GM21619 (cell line): ENCODE measurements around the gene COP1.
"Not testable (repeated sequence)": the region's sequence is repeated elsewhere in the genome, so short reads cannot be mapped to it uniquely, and the experiment has no call there.

Experiments
- ATAC-seq: cut with Tn5 transposase; IDR thresholded peaks from one replicate; pipeline ENCODE4 v1.9.1; 2021; ENCODE audit not compliant: unreplicated experiment

Gene COP1

DNA sequence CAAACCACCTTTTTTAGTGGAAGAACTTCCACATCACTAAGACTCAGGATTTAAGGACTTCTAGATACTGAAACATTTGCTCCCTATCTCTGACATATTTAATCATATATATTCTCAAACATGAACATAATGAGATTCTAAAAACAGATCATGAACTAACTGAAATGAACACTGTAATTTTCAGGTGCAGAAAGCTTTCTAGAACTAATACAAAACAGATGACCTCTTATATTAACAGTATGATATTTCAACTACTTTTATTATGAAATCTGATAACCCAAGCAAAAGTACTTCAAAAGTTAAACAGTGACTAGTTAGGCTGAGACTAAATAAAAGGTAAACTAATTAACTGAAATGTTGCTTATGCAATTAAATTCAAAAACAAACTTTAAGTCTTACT, 157.5 kb downstream of the COP1 start:
- ATAC-seq, result no peak

DNA sequence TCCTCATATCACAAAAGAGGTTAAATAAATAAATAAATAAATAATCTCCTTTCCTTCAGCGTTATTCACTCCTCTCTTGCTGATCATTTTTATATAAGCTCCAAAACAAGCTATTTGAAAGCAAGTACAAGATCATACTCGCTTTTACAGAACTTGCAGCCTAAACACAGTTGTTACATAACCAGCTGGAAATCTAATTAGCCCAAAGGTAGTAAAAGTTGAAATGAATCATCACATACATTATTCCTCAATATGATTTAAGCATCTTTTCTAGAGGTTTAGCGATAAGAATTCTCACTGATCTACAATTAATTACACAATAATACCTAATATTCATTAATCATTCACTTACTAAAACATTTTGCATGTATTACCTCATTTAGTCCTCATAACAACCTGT, 160.2 kb downstream of the COP1 start:
- ATAC-seq, result no peak

DNA sequence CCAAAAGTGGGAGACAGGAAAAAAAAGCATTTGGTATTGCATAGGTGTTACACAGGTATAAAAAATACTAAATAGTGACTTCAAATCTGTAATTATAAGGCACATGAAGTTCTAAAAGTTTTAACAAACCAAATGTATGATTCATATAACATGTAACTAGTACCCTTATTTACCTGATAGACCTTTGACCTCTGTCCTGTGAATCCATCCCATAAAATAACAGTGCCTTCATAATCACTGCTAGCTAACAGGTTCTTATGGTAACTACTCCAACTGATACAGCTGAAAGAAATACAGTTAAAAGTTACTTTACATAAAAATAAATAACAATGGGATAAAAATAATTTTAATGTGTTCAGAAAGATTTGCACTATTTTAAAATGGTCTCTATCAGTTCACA, 163.5 kb downstream of the COP1 start:
- ATAC-seq, result no peak

DNA sequence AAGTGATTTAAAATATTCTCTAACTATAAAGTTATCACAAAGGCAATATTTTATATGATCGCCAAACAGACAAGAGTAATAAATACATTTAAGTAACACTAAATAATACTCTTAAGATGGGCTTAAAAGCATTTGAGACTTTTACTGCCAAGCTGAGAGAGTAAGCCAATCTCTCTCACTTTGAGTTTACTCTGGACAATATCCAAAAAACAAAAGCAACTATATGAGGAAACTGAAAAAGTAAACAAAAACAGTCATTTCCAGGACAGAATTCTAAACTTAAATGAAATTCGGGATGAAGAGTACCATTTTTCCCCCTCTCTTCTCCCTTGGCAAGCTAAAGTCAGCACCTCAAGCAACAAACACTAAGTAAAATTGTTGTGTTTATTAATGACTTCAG, 173.2 kb downstream of the COP1 start:
- no peak for ATAC-seq

- ATAC-seq, result no peak
Measured at GRCh38 chr1:176033474-176033873, 173.6 kb downstream of the COP1 start.

GRCh38 chr1:176032040-176032645, 174.9 kb downstream of the COP1 start:
- no peak for ATAC-seq

DNA sequence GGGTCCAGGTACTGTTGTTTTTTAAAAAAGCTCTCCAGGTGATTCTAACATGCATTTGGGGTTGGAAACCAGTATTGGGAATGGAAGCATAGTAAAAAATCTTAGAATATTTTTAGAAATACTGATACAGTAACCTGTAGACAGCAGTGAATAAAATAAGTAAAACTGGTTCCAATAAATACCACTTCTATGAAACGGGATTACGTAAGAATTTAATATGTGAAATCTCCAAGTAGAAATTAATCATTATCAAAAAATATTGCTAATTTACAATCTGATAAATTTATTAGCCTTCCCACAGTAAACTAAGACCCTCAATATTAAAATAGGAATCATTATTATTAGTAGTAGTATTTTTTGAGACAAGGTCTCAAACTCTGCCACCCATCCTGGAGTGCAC, 177.5 kb downstream of the COP1 start:
- ATAC-seq, result no peak

DNA sequence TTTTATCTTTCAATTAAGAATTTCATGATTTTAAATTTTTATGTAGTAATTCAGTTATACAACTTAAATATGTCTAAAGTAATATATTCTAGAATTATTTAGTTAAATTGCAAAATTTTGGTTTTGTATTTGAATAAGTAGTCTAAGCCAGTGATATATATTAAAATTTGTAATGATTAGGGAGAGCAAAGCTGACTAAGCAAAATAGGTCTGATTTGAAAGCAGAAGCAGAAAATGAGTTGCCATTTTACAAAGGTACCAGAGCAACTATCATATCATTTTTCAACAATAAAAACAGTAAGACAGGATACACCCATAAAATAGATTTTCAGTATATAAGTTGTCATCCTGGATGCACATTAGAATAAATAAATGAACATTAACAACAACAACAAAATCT, 177.9 kb downstream of the COP1 start:
- ATAC-seq, result no peak

GRCh38 chr1:176027934-176028333, 179.2 kb downstream of the COP1 start:
- not testable (repeated sequence) for ATAC-seq

GRCh38 chr1:176022574-176022973, 184.5 kb downstream of the COP1 start:
- no peak for ATAC-seq

GRCh38 chr1:176017722-176018121, 189.4 kb downstream of the COP1 start:
- ATAC-seq, result no peak

DNA sequence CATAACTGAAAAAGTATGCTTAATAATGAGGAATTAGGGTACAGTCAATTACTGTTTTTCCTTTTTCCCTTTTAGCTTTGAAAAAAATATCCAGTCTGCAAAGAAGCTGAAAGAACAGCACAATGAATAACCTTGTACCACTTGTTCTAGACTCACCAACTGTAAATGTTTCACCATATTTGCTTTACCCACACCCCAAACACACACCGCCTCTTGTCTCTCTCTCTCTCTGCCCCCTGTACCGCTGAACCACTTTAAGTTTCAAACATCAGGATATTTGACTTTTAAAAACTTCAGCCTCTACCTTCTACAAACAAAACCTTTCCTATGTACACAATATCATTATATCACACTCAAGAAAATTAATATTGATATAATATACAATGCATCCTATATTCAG, 197.1 kb downstream of the COP1 start:
- ATAC-seq, result no peak

DNA sequence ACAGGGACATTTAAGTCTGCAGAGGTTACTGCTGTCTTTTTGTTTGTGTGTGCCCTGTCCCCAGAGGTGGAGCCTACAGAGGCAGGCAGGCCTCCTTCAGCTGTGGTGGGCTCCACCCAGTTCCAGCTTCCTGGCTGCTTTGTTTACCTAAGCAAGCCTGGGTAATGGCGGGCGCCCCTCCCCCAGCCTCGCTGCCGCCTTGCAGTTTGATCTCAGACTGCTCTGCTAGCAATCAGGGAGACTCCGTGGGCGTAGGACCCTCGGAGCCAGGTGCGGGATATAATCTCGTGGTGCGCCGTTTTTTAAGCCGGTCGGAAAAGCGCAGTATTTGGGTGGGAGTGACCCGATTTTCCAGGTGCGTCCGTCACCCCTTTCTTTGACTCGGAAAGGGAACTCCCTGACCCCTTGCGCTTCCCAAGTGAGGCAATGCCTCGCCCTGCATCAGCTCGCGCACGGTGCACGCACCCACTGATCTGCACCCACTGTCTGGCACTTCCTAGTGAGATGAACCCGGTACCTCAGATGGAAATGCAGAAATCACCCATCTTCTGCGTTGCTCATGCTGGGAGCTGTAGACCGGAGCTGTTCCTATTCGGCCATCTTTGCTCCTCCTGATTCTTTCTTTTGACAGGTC, 199.2 kb downstream of the COP1 start:
- not testable (repeated sequence) for ATAC-seq

GRCh38 chr1:175994660-175995059, 212.4 kb downstream of the COP1 start:
- ATAC-seq, result not testable (repeated sequence)

GRCh38 chr1:175992825-175993224, 214.3 kb downstream of the COP1 start:
- ATAC-seq, result not testable (repeated sequence)

DNA sequence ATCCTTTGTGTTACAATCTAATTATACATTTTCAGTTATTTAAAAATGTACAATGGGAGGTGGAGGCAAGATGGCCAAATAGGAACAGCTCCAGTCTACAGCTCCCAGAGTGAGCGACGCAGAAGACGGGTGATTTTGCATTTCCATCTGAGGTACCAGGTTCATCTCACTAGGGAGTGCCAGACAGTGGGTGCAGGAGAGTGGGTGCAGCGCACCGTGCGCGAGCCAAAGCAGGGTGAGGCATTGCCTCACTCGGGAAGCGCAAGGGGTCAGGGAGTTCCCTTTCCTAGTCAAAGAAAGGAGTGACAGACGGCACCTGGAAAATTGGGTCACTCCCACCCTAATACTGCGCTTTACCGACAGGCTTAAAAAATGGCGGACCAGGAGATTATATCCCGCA, 214.9 kb downstream of the COP1 start:
- ATAC-seq, result not testable (repeated sequence)

- no peak for ATAC-seq
Measured at GRCh38 chr1:175984813-175985212, 222.3 kb downstream of the COP1 start.

- ATAC-seq, result no peak
Measured at GRCh38 chr1:175984057-175984812, 222.9 kb downstream of the COP1 start.

DNA sequence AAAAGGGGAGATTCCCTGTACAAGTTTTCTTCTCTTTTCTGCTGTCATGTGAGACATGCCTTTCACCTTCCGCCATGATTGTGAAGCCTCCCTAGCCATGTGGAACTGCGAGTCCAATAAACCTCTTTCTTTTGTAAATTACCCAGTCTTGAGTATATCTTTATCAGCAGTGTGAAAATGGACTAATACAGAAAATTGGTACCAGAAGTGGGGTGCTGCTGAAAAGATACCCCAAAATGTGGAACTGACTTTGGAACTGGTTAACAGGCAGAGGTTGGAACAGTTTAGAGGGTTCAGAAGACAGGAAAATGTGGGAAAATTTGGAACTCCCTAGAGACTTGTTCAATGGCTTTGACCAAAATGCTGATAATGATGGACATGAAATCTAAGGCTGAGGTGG, 223.7 kb downstream of the COP1 start:
- not testable (repeated sequence) for ATAC-seq

- no peak for ATAC-seq
Measured at GRCh38 chr1:175981128-175981527, 226.0 kb downstream of the COP1 start.

DNA sequence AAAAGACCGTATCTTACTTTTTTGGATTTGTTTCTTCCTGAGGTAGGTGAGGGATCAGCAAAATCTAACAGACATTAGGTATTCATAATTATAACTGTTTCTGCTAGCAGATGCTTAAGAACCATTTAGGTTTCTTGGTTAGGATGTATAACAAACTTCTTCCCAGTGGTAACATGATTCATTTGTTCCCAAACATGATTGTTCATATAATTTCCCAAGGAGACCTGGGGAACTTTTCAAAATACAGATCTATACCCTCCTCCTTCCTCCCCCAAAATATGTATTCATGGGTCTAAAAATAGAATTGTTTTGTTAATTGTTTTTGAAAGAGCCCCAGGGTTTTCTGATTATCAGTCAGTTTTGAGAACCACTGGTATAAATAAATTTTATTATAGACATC, 228.2 kb downstream of the COP1 start:
- no peak for ATAC-seq

GRCh38 chr1:175978476-175978875, 228.6 kb downstream of the COP1 start:
- ATAC-seq, result no peak
